KMS-11 (cell line): ENCODE measurements around the gene CDK9.
"Not testable (repeated sequence)": the region's sequence is repeated elsewhere in the genome, so short reads cannot be mapped to it uniquely, and the experiment has no call there.

Experiments
- H2AFZ ChIP-seq: fragments of 200-600 bp; sonication (generic); 2 replicates; pipeline ENCODE4 v1.6.1; 2016; ENCODE audit warnings: antibody characterized with exemption, mixed run types, low read depth
- H3K27ac ChIP-seq: fragments of 200-600 bp; sonication (generic); 2 replicates; pipeline ENCODE4 v1.6.1; 2016; ENCODE audit warnings: mild to moderate bottlenecking, mixed run types
- H3K27me3 ChIP-seq: fragments of 200-600 bp; sonication (generic); 2 replicates; pipeline ENCODE4 v1.6.1; 2017; ENCODE audit warnings: mild to moderate bottlenecking, low read depth, mixed run types, moderate library complexity; ENCODE audit not compliant: insufficient read depth
- H3K36me3 ChIP-seq: fragments of 200-600 bp; sonication (generic); 2 replicates; pipeline ENCODE4 v1.6.1; 2017; ENCODE audit warnings: mild to moderate bottlenecking, mixed run types; ENCODE audit not compliant: insufficient read depth
- H3K4me1 ChIP-seq: fragments of 200-600 bp; sonication (generic); 2 replicates; pipeline ENCODE4 v1.6.1; 2016; ENCODE audit warnings: mild to moderate bottlenecking, low read depth, mixed run types; ENCODE audit not compliant: poor library complexity, severe bottlenecking
- H3K4me2 ChIP-seq: fragments of 200-600 bp; sonication (generic); 2 replicates; pipeline ENCODE4 v1.7.0; 2016; ENCODE audit warnings: mild to moderate bottlenecking, mixed run types
- H3K4me3 ChIP-seq: fragments of 200-600 bp; sonication (generic); IDR thresholded peaks from 2 replicates; pipeline ENCODE4 v1.6.1; 2017; ENCODE audit warnings: low read depth, low read length, mixed read lengths; ENCODE audit not compliant: insufficient read depth
- H3K79me2 ChIP-seq: fragments of 200-600 bp; sonication (generic); 2 replicates; pipeline ENCODE4 v1.6.1; 2016; ENCODE audit warnings: low read depth, mixed run types; ENCODE audit not compliant: insufficient read depth
- H3K9ac ChIP-seq: fragments of 200-600 bp; sonication (generic); 2 replicates; pipeline ENCODE4 v1.6.1; 2016; ENCODE audit warnings: mild to moderate bottlenecking, mixed run types
- H4K20me1 ChIP-seq: fragments of 200-600 bp; sonication (generic); 2 replicates; pipeline ENCODE4 v1.6.1; 2016; ENCODE audit warnings: mild to moderate bottlenecking, mixed run types; ENCODE audit not compliant: insufficient read depth
- TF ChIP-seq, protein P1 (sequence below): fragments of 200-600 bp; sonication (generic); conservative IDR thresholded peaks from 2 replicates; pipeline ENCODE4 v1.6.1; 2017; ENCODE audit warnings: low read depth, mild to moderate bottlenecking, antibody characterized with exemption, low read length, moderate library complexity, mixed read lengths

Gene CDK9

DNA sequence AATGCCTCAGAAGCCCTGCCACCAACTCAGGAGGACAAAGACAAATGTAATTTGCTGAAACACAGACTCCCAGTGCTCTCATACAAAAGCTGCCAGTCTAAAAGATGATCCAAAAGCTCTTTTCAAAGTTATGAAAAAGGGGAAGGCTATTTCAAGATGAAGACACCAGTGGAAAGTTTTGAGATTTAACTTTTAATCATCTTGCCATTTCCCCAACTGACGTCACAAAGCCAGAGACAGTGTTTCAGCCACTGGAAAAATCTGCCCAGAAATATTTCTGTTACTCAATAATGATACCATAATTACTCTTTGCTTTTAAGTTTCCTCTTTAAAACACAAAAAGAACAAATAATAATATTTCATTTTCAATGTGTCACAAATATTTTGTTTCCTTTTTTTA is 47.7 kb downstream of the CDK9 start:
- no peak overlapping the region for H3K4me2 ChIP-seq

DNA sequence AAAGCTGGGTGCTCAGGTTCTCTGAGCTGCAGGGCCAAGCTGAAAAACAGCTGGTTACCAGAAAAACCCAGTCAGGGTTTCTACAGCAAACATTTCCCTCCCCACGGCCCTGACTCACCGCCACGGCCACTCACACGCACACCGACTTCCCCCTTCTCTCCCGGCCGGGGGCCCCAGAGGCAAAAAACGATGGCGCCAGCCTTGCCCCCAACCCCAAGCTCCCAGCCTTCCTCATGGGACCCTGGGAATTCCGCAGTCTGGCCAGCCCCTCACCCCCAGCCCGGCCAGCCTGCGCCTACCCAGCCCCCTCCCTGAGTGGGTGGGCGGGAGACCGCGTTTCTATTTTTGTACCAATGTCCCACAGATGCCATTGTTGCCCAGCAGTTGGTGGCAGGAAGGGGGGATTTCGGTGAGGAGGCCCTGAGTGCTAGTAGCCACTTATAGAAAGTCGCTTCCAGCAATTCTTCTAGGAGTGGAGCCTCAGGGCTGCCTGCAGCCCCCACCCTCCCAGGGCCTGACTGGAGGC is 50.2 kb downstream of the CDK9 start:
- H3K4me3 ChIP-seq, result no peak overlapping the region
- H4K20me1 ChIP-seq, result no peaks in the 10 kb centered on the region
- H3K27me3 ChIP-seq, result 0 out of 2 replicates have a peak, but pooled peaks cover 3% of the 10 kb centered on the region
- H3K9ac ChIP-seq, result no peak overlapping the region
- H3K4me2 ChIP-seq, result no peak overlapping the region
- H2AFZ ChIP-seq, result no peak overlapping the region
- H3K4me1 ChIP-seq, result no peaks in the 10 kb centered on the region
- H3K79me2 ChIP-seq, result no peaks in the 10 kb centered on the region
- TF ChIP-seq, protein P1, sequence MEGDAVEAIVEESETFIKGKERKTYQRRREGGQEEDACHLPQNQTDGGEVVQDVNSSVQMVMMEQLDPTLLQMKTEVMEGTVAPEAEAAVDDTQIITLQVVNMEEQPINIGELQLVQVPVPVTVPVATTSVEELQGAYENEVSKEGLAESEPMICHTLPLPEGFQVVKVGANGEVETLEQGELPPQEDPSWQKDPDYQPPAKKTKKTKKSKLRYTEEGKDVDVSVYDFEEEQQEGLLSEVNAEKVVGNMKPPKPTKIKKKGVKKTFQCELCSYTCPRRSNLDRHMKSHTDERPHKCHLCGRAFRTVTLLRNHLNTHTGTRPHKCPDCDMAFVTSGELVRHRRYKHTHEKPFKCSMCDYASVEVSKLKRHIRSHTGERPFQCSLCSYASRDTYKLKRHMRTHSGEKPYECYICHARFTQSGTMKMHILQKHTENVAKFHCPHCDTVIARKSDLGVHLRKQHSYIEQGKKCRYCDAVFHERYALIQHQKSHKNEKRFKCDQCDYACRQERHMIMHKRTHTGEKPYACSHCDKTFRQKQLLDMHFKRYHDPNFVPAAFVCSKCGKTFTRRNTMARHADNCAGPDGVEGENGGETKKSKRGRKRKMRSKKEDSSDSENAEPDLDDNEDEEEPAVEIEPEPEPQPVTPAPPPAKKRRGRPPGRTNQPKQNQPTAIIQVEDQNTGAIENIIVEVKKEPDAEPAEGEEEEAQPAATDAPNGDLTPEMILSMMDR, result no peak
- no peak overlapping the region for H3K27ac ChIP-seq
- H3K36me3 ChIP-seq, result no peaks in the 10 kb centered on the region

More for the DNA sequence above, 47.7 kb downstream of the CDK9 start:
- Histone ChIP-seq H3K4me3 (no peak overlapping the region), H3K27me3 (0 out of 2 replicates have a peak, but pooled peaks cover 3% of the 10 kb centered on the region), H3K9ac (no peak overlapping the region), H3K27ac (no peak overlapping the region), H3K4me1 (no peaks in the 10 kb centered on the region), H4K20me1 (no peaks in the 10 kb centered on the region), H3K36me3 (no peaks in the 10 kb centered on the region), H2AFZ (no peak overlapping the region), H3K79me2 (no peaks in the 10 kb centered on the region)
- TF ChIP-seq, protein P1, result no peak

DNA sequence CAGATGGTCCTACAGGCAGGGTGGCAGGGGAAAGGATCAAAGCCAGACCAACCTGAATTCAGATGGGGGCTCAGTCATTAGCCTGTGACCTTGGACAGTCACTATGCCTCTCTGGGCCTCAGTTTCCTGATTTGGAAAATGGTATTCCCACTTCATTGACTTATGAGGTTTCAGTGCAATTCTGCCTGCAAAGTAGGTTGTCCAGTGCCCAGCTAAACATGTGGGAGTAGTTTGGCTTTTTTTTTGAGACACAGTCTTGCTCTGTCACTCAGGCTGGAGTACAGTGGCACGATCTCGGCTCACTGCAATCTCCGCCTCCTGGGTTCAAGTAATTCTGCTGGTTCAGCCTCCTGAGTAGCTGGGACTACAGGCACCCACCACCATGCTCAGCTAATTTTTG is 50.7 kb downstream of the CDK9 start:
- not testable (repeated sequence) for H3K27me3 ChIP-seq, H3K36me3 ChIP-seq, H3K4me2 ChIP-seq, H3K9ac ChIP-seq, H4K20me1 ChIP-seq, H3K27ac ChIP-seq, H3K4me3 ChIP-seq, H3K79me2 ChIP-seq, H2AFZ ChIP-seq, H3K4me1 ChIP-seq

DNA sequence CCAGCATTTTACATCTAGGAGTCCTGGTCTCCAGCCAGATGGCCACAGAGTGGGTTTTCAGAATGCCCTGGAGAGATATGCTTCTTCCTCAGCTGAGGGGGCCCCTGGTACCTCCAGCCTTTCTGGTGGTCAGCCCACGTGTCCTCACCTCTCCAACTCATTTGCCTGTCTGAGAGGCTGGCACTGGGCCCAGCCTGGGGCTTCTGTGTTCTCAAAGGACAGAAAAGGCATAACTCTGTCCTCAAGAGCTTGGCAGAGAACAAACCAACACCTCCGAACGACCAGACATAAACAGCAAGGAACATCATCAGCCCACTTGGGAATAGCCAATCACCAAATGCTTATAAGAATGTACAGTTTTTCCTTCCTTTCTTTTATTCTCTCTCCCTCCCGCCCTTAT is 51.5 kb downstream of the CDK9 start:
- TF ChIP-seq, protein P1, result no peak
- H3K27me3 ChIP-seq, result 0 out of 2 replicates have a peak, but pooled peaks cover 3% of the 10 kb centered on the region
- no peaks in the 10 kb centered on the region for H4K20me1 ChIP-seq
- H2AFZ ChIP-seq, result no peak overlapping the region
- H3K36me3 ChIP-seq, result no peaks in the 10 kb centered on the region
- no peak overlapping the region for H3K4me3 ChIP-seq
- no peaks in the 10 kb centered on the region for H3K79me2 ChIP-seq
- H3K27ac ChIP-seq, result no peak overlapping the region
- no peaks in the 10 kb centered on the region for H3K4me1 ChIP-seq
- no peak overlapping the region for H3K4me2 ChIP-seq
- H3K9ac ChIP-seq, result no peak overlapping the region

DNA sequence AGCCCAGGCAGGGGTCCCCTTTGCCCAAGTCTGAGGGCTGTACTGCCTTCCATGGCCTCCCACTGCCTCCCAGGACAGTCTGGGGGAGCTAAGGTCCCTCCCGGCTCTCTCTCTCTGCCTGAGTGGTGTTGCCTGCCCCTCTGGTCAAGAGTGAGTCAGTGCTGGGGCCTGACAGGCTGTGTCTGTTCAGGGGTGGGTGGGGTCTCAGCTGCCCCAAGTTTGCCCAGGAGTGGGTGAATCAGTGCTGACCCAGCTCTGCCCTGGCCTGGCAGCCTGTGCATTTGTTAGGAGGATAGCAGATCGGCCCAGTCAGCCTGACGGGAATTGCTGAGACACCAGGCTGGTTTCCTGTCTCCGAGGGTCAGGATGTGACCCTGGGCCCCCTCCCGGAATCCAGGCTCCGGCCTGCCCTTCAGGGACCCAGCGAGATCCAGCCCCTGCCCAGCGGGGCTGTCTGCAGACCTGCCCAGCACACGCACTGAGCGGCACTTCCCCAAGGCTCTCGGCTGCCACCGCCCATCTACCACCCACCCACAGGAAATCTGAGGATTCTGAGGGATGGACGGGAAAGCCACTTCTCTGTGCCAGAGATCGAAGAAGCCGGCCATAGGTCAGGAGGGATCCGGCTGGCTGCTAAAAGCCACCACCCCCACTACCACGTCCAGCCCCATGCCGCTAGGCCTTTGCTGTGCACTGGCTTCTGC is 52.7 kb downstream of the CDK9 start:
- H4K20me1 ChIP-seq, result no peaks in the 10 kb centered on the region
- H3K9ac ChIP-seq, result no peak overlapping the region
- no peak overlapping the region for H3K4me3 ChIP-seq

More for the DNA sequence above, 52.7 kb downstream of the CDK9 start:
- Histone ChIP-seq H3K27ac (no peak overlapping the region), H3K4me1 (no peaks in the 10 kb centered on the region), H2AFZ (no peak overlapping the region), H3K79me2 (no peaks in the 10 kb centered on the region), H3K27me3 (0 out of 2 replicates have a peak, but pooled peaks cover 3% of the 10 kb centered on the region), H3K4me2 (no peak overlapping the region), H3K36me3 (no peaks in the 10 kb centered on the region)
- TF ChIP-seq, protein P1, result no peak
